Right ventricle myocardium inferior (tissue), 1 donor: ENCODE results near the gene DUSP6. TPM values are rescaled to one million over a fixed set of nuclear protein-coding genes. Genes with fewer than 3 reads are reported as not detected.
"Not testable (repeated sequence)": the region's sequence is repeated elsewhere in the genome, so short reads cannot be mapped to it uniquely, and the experiment has no call there.

Experiments used
- ATAC-seq: fragments of 200-7000 bp; cut with Tn5 transposase; one replicate; pipeline ENCODE4 v1.9.1; 2020; ENCODE audit warnings: mild to moderate bottlenecking, moderate library complexity
- DNase-seq: peaks from one replicate; pipeline ENCODE4 v3.0.0; 2021; ENCODE audit errors: missing footprints
- intact Hi-C: fragments of 100-400 bp; cut with DNase I; formaldehyde crosslinking; loops from one replicate; pipeline ENCODE4 v1.11.0; 2022
- total RNA-seq: library from RNA; stranded (reverse); fragmentation: NEBNext Ultra II Directional; extraction: Animal tissue kit (Norgen Biotek cat#: 25700); gene quantifications from one replicate; pipeline ENCODE4 v1.2.1, GENCODE V29; 2021
- donor health status: DM: no; HTN: yes; CAD: no; lungs with severe emphysema.

The DUSP6 gene
- total RNA-seq, 1 donor from 2014 or later = 25.0 TPM

GRCh38 chr12:89344043-89344861 is 8.0 kb downstream of the DUSP6 start:
- intact Hi-C loops = no loop called here
- no peak for ATAC-seq
- DNase-seq = no peak

- DNase-seq = peak; percentile 85
- peak; percentile 40 for ATAC-seq
- intact Hi-C loops = no loop called here
Observed at GRCh38 chr12:89343127-89343526, 9.2 kb downstream of the DUSP6 start.

DNA sequence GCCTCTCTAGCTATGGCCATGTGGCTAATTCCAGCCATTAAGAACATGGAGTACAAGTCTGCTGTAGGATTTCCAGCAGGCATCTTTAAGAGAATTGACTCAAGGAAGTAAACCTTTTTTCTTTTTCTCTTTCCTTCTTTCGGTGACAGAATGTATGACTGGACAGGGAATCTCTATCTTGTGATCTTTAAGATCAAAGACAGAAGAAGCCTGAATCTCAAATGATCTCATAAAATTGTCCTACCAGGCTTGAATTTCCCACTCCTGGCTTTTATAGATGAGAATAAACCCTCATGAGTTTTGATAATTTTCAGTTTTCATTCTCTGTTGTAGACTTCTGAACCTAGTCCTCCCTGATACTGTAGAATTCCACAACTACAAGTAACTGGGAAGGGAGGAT is 11.4 kb downstream of the DUSP6 start:
- DNase-seq = no peak
- intact Hi-C loops = no loop called here
- ATAC-seq = no peak

DNA sequence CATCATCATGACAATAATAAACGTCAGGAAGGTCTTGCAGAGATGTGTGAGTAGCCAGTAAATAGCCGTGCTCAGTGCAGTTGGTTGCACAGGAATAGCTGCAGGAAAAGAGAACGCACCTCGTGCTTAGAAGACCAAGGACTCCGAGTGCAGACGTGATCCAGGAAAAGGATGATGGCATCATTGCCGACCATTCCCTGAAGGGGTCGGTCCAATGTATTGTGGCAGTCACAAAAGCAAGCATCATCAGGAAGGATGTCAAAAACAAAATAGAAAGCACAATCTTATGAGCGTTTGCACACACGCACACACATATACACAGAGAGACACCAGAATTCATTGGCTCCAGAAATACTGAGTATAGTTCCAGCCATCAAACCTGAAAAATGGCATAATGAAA is 12.8 kb downstream of the DUSP6 start:
- intact Hi-C loops = no loop called here
- ATAC-seq (no peak), DNase-seq (no peak)

DNA sequence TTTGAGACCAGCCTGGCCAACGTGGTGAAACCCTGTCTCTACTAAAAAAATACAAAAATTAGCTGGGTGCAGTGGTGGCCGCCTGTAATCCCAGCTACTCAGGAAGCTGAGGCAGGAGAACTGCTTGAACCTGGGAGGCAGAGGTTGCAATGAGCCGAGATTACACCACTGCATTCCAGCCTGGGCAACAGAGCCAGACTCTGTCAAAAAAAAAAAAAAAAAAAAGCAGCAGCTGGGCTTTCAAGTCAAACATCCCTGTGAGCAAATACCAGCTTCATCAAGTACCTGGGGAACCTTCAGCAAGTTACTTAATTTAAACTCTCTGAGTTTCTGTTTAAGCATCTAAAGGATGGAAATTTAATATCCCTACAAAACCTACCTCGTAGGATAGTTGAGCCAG is 15.2 kb downstream of the DUSP6 start:
- DNase-seq, ATAC-seq, intact Hi-C loops: not testable (repeated sequence)

DNA sequence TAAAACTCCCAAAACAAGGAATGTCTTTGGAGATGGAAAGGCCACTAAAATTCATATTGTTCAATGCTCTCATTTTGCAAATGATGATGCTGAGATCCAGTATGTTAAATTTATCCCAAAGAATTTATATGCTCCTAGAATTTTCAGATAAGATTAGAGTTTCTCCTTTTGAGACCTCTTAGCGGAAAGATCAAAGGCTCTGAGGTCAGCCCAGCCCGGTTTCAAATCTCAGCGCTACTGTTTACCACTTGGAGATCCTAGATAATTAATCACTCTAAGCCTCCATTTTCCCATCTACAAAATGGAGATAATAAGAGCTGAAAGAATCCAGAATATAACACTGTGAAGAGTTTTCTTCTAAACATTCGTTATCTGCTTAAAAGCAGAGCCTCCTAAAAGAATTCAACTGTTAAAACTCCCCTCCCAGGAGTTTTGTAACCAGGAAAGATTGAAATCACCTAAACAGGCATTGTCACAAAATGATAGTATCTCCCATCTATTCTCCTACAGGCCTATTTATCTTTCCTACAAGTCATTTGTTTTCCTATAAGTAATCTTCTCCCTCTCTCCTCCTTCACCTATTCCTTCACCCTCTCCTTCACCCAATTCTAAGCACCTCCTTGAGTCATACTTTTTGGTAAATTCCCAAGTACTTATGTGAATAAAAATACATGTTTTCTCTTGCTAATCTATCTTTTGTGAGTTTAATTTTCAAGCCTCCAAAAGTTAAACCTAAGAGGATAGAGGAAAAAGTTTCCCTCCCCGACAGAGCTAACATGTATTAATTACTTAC is 16.7 kb downstream of the DUSP6 start:
- DNase-seq (no peak), ATAC-seq (no peak)
- intact Hi-C loops = no loop called here

- no peak for DNase-seq
- ATAC-seq = no peak
- intact Hi-C loops = no loop called here
Observed at GRCh38 chr12:89334548-89335169, 17.6 kb downstream of the DUSP6 start.

DNA sequence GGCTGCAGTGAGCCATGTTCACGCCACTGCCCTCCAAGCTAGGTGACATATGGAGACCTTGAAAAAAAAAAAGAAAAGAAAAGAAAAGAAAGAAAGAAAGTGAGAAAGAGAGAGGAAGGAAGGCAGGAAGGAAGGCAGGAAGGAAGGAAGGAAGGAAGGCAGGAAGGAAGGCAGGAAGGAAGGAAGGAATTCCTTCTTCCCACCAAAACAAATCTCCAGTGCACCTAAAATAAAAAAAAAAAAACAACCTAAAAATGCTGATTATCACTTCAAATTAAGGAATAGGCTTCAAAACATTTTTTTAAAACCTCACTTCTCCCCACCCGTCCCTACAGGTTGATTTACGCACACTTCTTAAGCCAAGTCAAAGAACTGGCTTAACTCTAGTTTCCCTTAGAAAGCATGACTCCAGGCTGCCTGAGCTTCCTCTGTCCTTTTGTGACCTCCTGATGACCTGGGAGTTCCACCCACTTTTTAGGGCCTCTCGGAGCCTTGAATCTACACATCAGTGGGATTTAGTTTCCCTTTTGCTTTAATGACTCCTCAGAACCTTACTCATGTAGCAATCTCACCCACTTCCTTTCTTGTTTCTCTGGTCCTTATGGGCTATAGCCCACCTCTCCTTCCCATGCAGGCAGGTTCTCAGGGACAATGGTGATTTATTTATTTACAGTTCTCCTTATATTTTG is 18.6 kb downstream of the DUSP6 start:
- DNase-seq = no peak
- peak; percentile 60 for ATAC-seq
- intact Hi-C loops = no loop called here

DNA sequence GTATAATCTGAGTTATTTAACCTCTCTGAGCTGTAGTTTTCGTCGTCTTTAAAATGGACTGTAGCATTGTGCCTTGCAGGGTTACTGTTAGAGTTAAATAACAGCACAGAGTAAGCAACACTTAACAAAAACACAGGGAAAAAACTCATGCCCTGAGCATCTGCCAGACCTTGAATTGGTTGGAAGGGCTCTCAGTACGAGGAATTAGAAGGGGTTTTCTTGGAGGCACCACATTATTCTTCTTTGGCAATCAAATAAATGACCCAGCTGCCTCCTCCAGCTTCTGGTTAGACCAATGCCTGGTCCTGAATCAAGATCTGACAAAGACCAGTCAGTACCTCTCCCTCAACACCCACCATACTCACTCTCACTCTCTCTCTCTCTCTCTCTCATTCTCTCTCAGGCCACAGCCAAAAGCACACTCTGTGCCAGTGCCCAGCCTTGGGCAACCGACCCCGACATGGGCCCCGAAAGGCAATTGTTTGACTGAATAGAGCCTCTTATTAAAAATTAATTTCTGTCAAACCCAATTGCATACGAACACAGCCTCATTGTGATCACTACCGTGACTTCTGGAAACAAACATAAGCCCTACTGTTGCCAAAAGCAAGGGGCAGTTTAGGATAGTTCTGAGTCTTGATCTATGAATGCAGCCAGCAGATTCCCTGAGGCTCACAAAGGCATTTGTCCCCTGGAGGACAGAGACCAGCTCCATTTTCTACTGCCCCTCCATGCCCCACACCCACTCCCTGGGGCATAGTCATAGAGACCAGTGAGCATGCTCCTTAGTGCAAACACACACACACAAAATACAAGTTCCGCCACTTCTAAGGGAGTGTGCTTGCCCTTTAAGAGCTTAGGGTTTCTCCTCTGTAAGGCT is 23.9 kb downstream of the DUSP6 start:
- intact Hi-C loops = no loop called here
- ATAC-seq (no peak), DNase-seq (no peak)

- ATAC-seq = no peak
- no peak for DNase-seq
- intact Hi-C loops = no loop called here
Observed at GRCh38 chr12:89327486-89328094, 24.7 kb downstream of the DUSP6 start.

DNA sequence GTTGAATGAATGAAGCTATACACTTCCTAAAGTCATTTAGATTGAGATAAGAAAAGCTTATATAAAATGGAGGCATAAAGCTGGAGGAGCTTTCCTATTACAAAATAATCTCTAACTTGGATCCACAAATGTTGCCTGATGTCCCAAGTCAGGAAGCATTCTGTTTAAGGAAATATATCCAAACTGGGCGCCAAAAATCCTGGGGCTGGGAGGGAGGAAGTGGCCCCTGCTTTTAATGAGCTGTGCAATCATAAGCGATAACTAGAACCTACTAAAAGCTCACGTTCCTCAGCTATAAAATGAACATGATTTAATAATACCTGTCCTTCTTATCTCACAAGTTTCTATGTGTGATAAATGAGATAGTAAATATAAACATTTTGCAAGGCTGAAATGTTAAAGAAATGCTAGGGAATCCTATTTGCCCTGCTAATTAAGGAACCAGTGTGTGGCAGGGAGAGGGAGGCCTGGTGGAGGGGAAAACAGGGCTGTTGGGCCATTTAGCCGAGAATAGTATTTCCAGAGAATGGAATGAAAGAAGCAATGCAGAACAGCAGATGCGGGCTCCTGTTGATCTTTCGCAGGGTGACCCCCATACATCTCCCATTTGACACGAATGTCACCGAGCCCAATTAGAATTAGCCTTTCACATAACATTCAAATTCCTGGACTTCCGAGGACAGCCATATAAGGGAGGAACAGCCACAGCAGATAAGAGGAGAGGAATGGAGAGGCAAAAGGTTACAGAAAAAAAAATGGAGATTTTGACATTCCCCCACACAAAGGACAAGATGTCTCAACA is 25.9 kb downstream of the DUSP6 start:
- intact Hi-C loops = no loop called here
- DNase-seq (no peak), ATAC-seq (no peak)

DNA sequence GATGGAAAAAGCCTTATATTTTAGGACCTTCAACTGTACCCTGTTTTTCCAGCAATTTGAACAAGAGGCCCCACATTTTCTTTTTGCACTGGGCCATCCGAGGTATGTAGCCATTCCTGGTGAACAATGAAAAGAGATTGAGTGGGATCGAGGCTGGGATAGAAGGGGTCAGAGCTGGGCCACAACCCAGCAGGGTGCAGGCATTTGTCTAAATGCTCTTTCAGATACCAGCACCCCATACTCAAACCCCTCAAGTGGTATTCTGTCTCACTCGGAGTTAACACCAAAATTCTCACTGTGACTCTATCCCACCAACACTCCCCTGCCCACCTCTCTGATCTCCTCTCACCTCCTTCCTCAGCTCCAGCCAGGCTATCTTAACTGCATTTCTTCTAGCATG is 26.8 kb downstream of the DUSP6 start:
- DNase-seq (no peak), ATAC-seq (no peak)
- intact Hi-C loops = no loop called here

DNA sequence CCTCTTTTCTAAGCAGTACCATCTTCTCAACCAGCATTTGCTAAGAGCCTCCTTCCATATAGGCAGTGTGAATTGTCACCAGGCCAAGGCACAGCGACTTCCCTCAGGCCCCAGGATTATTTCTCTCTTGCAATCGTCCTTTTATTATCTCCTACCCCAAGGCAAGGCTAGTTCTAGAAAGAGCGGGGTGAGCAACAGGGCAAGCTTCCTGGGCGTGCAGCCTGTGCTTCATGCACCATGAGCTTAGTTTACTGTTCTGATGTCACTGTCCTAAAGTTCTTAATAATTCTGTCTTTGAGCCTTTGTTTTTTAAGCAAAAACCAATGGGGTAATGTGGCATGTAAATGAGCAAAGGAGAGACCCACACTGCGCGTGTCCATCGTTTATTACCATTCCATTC is 27.9 kb downstream of the DUSP6 start:
- ATAC-seq (no peak), DNase-seq (no peak)
- intact Hi-C loops = no loop called here

- intact Hi-C loops = no loop called here
- ATAC-seq (no peak), DNase-seq (no peak)
Observed at GRCh38 chr12:89323568-89324218, 28.6 kb downstream of the DUSP6 start.

DNA sequence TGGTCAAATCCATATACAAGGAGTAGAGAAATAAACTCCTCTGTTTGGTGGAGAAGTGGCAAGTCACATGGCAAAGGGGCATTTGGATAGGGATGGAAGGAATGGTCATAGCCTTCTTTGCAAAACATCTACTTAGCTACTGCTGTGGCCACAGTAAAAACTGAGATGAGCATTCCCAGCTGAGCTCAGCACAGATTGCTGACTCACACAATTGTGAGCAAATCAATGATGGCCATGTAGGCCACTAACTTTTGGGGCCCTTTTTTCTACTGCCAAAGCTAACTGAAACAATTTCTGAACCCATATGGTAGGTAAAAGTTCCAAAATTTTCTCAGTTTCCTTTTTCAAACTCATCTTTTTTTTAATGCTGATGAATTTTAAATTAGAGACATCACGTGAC is 31.6 kb downstream of the DUSP6 start:
- intact Hi-C loops = no loop called here
- ATAC-seq (no peak), DNase-seq (no peak)

DNA sequence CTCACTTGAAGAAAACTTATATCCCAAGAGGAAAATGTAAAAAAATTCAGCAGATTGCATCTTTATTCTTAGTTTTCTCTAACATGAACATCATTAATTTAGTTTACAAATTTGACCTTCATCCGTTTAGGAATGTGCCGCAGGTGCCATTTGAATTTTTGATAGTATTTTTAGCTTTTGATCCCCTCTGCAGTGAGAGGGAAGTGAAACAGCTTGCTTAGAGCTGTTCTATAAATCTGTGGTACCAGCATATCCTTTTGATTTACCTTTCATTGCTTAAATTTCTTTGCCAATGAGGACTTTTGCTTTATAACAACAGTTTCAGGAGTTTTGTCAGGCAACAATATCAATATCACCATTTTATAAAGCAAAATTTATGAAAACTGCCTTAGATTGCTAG is 32.7 kb downstream of the DUSP6 start:
- intact Hi-C loops = no loop called here
- no peak for ATAC-seq
- no peak for DNase-seq

- DNase-seq (no peak), ATAC-seq (peak; percentile 89)
- intact Hi-C loops = no loop called here
Observed at GRCh38 chr12:89319122-89319521, 33.2 kb downstream of the DUSP6 start.
